HFF-Myc (cell line): Measurements from ENCODE around the gene THRAP3.
A peak's percentile ranks its signal among the peaks of the same experiment; 100 is the strongest.

Experiments used
- DNase-seq: peaks from one replicate; pipeline ENCODE4 v3.0.0-alpha.2; 2011; ENCODE audit warnings: low read depth; ENCODE audit errors: extremely low read depth
- H3K4me3 ChIP-seq: replicated peaks from 2 replicates; pipeline ENCODE4 v1.5.1; 2011; ENCODE audit warnings: low read depth, mild to moderate bottlenecking, control low read depth, low read length
- TF ChIP-seq, protein P1 (sequence below): IDR thresholded peaks from 2 replicates; pipeline ENCODE4 v1.5.1; 2012; ENCODE audit warnings: mild to moderate bottlenecking, low read depth, low read length, control low read depth; ENCODE audit errors: missing control alignments

THRAP3 gene

DNA sequence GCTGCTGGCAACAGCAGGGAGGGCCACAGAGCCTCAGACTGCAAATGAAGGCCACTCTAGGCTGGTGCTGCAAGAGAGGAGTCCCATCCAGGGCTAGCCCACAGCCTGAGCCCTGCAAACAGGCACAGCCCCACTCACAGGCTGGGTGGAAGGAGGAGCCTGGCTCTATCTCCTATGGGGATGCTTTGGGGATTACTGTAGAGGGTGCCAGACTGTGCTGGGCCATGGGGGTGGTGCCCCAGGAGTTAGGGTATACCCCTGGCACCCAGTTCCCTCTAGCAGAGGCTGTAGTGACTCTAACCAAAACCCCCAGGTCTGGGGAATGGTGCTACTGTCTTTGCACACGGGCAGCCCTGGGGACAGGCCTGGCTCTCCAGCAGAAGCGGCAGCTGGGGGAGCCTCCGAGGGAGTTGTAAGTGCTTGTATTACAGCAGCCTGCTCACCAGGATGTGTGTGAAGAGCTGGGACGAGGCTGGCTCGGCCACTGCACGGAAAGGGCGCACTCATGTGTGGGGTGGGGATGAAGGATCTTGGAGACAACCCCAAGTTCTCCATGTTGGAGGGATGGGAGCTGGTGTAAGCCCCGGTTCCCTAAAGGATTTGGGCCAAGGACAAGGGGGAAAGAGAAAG is 122.6 kb downstream of the THRAP3 start:
- no peak overlapping the region for H3K4me3 ChIP-seq
- TF ChIP-seq, protein P1, sequence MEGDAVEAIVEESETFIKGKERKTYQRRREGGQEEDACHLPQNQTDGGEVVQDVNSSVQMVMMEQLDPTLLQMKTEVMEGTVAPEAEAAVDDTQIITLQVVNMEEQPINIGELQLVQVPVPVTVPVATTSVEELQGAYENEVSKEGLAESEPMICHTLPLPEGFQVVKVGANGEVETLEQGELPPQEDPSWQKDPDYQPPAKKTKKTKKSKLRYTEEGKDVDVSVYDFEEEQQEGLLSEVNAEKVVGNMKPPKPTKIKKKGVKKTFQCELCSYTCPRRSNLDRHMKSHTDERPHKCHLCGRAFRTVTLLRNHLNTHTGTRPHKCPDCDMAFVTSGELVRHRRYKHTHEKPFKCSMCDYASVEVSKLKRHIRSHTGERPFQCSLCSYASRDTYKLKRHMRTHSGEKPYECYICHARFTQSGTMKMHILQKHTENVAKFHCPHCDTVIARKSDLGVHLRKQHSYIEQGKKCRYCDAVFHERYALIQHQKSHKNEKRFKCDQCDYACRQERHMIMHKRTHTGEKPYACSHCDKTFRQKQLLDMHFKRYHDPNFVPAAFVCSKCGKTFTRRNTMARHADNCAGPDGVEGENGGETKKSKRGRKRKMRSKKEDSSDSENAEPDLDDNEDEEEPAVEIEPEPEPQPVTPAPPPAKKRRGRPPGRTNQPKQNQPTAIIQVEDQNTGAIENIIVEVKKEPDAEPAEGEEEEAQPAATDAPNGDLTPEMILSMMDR, result no peak
- no peak for DNase-seq

DNA sequence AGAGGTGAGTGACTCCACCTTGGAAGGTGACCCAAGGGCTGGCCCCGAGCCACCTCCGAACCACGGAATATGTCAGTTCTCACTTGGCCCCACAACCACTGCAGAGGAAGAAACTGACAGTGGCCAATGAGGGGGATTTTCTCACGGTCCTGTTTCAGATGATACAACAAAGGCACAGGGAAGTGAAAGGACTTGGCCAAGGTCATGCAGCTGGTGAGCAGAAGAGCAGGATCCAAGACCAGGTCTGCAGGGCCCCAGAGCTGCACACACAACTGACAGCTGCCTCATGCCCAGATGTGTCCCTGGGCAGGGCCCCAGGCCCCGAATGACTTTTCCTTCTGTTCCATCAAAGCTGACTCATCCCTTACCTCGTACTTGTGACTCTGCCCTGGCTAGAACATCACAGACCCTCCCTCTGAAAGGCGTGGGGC is 125.0 kb downstream of the THRAP3 start:
- TF ChIP-seq, protein P1, result no peak

DNA sequence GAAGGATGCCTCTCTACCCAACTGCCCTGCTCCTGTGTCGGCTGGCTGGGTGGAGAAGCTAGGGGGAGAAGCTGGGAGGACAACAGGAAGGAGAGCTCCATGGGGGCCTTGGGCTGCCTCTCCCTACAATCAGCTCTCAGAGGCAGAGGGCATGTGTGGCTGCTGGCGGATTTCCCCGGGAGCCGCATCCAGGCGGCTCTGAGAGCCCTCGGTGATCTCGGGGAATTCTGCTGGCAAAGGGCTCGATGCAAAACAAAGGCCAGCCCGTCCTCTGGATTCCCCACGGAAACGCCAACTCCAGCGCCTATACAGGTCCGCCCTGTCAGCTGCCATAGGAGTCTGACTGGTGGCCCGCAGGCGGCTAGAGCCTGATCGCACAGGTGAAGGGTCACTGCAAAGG is 125.6 kb downstream of the THRAP3 start:
- H3K4me3 ChIP-seq, result no peak overlapping the region
- TF ChIP-seq, protein P1, result no peak
- DNase-seq, result no peak

More for the DNA sequence above, 125.0 kb downstream of the THRAP3 start:
- DNase-seq, result no peak
- H3K4me3 ChIP-seq, result no peak overlapping the region

DNA sequence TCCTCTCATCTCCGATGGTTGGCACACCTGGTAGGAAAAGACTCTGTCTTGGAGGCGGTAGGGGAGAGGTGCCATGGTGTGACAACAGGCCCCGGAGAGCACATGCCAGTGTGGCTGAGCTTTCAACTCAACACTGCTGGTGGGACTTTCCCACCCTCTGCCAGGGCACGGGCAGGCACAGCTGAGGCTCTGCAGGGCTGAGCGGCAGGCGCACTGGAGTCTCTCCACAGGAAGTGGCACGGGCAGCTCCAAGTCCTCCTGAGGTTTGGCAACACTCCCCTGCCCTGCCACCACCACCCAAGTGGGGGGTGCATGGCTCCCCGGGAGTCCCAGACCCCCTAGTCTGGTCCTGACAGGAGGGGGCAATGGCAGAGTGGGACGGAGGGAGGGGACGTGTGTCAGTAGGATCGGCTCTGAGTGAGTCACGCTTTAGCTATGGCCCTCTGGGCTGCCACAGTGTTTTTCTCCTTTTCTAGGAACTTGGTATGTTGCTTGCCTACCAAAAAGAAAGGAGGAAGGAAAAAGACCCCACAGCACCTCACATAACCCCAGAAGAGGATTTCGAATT is 126.5 kb downstream of the THRAP3 start:
- H3K4me3 ChIP-seq, result peak overlapping the region; percentile 20
- DNase-seq, result no peak
- TF ChIP-seq, protein P1, result no peak

DNA sequence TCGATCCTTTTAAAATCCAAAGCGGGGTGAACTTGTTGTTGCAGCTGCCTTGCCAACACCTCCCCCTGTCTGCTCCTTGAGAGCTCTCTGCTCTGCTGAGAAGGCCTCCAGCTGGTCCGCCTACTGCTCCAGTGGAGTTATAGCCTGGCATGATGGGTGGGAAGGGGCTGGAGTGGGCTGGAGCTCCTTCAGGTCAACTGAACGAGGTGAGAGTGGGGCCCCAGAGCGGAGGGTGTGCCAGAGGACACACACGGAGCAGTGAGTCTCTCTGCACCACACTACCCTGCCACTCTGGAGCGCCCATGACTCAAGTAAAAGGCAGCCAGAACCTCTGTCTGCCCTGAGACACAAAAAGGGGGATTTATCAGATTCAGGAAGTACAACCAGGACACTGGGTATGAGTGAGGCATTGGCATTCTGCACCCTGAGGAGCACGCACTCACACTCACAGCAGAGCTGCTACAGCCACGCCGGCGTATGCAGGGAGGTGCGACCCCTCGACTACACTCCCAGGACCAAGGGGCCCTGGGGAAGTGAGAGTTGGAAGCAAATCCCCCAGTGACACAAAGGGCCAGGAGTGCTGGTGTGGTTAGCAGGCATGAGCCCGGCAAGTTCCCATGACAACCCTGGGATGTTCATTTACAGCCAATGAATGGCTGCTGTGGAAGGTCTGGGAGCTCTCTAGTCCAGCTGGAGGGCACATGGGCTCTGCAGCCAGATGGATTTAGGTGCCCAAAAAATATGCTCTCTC is 127.2 kb downstream of the THRAP3 start:
- peak overlapping the region; percentile 20 for H3K4me3 ChIP-seq
- DNase-seq, result peak; percentile 91
- TF ChIP-seq, protein P1, result no peak

DNA sequence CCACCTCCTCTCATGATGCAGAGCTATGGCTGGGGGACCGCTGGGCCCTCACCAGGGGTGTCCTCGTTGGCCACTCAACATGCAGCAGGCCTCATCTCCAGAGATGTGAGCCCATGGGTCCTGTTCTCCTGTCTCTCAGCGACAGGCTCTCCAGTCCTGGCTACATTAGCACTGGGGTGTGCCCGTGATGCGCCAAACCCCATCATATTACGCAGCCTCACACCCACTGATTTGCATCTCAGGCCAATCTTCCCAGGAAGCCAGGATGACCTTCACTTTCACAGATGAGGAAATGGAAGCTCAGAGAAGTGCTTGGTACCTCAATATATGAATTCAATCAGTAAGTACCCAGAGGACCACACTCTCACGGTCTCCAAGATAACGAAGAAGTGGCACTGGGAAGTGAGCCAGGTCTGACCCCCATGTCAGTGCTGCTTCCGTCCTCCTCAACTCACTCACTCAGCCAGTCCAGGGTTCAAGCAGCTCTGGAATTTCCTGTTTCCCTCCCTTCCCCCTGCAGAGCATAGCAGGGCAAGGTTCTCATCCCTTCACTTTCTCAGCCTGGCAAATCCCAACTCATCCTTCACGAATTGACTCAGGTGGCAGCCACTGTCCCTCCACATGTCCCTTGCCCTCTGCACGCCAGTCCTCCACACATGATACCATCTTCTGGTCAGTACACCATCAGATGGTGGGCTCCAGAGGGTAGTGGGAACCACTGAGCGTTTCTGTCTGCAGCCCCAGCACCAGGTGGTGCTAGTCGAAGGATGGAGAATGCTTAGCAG is 128.1 kb downstream of the THRAP3 start:
- TF ChIP-seq, protein P1, result peak; percentile 19
- no peak overlapping the region for H3K4me3 ChIP-seq
- DNase-seq, result no peak
